Measurements from ENCODE around the gene IL6.

GRCh38 chr7:22702516-22702915 is 24.5 kb upstream of the IL6 start:
- TF ChIP-seq, protein P1, sequence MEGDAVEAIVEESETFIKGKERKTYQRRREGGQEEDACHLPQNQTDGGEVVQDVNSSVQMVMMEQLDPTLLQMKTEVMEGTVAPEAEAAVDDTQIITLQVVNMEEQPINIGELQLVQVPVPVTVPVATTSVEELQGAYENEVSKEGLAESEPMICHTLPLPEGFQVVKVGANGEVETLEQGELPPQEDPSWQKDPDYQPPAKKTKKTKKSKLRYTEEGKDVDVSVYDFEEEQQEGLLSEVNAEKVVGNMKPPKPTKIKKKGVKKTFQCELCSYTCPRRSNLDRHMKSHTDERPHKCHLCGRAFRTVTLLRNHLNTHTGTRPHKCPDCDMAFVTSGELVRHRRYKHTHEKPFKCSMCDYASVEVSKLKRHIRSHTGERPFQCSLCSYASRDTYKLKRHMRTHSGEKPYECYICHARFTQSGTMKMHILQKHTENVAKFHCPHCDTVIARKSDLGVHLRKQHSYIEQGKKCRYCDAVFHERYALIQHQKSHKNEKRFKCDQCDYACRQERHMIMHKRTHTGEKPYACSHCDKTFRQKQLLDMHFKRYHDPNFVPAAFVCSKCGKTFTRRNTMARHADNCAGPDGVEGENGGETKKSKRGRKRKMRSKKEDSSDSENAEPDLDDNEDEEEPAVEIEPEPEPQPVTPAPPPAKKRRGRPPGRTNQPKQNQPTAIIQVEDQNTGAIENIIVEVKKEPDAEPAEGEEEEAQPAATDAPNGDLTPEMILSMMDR (IDR thresholded peaks at IDR 0.05; ENCODE audit: low read length) = no peak
- TF ChIP-seq EZH2phosphoT487 (IDR thresholded peaks at IDR 0.05; ENCODE audit: low read length) (no peak), EZH2 (optimal IDR thresholded peaks at IDR 0.05; ENCODE audit: low read depth, low read length) (no peak)

Measured in MM.1S (cell line).